Activated B cell treated with CpG ODN at 0.5 μM for 24 hours (primary cell): ENCODE results near the gene HS6ST2. TPM values are rescaled to one million over a fixed set of nuclear protein-coding genes. Genes with fewer than 3 reads are reported as not detected.

Experiments used
- ATAC-seq: fragments of 200-7000 bp; cut with Tn5 transposase; one replicate; pipeline ENCODE4 v1.10.0; 2021; ENCODE audit warnings: low read depth, mild to moderate bottlenecking, moderate library complexity
- CTCF ChIA-PET: fragments of 350-600 bp; sonication (Branson Sonifier 250); formaldehyde crosslinking; loops from one replicate; lab custom pipeline; 2021; ENCODE audit warnings: antibody characterized with exemption; lab: Charles Lee
- POLR2A ChIA-PET: fragments of 350-600 bp; sonication (Branson Sonifier 250); formaldehyde crosslinking; loops from one replicate; lab custom pipeline; 2021; ENCODE audit warnings: antibody characterized with exemption; lab: Charles Lee
- DNase-seq: peaks from one replicate; pipeline ENCODE4 v3.0.0; 2022
- H3K27ac Mint-ChIP-seq: one replicate; pipeline ENCODE4 v1.8.0; 2020; ENCODE audit warnings: mixed read lengths
- H3K27me3 Mint-ChIP-seq: one replicate; pipeline ENCODE4 v1.8.0; 2021; ENCODE audit warnings: mixed read lengths
- H3K36me3 Mint-ChIP-seq: one replicate; pipeline ENCODE4 v1.8.0; 2021; ENCODE audit warnings: low read depth, mixed read lengths
- H3K4me1 Mint-ChIP-seq: one replicate; pipeline ENCODE4 v1.8.0; 2021; ENCODE audit warnings: mixed read lengths
- H3K4me3 Mint-ChIP-seq: one replicate; pipeline ENCODE4 v1.8.0; 2020; ENCODE audit warnings: mild to moderate bottlenecking, mixed read lengths
- H3K9me3 Mint-ChIP-seq: one replicate; pipeline ENCODE4 v1.8.0; 2020; ENCODE audit warnings: mixed read lengths
- CTCF ChIP-seq: fragments of 200-600 bp; IDR thresholded peaks from one replicate; pipeline ENCODE4 v1.8.0; 2022; ENCODE audit warnings: antibody characterized with exemption, mild to moderate bottlenecking
- intact Hi-C: fragments of 100-400 bp; cut with micrococcal nuclease; formaldehyde crosslinking; loops from one replicate; pipeline ENCODE4 v1.15.1; 2024
- total RNA-seq: library from RNA; stranded (reverse); gene quantifications from 2 replicates; pipeline ENCODE4 v1.2.3, GENCODE V29; 2022

Gene HS6ST2
- total RNA-seq, 1 donor from 2014 or later, result not detected

- no peaks in the 10 kb centered on the region for H3K27me3 Mint-ChIP-seq
- no peak for DNase-seq
- no peak overlapping the region for H3K4me3 Mint-ChIP-seq
- no peak for TF ChIP-seq CTCF
- ATAC-seq, result no peak
- no peaks in the 10 kb centered on the region for H3K9me3 Mint-ChIP-seq
- no peak overlapping the region for H3K27ac Mint-ChIP-seq
- no peaks in the 10 kb centered on the region for H3K36me3 Mint-ChIP-seq
- POLR2A ChIA-PET, result no interaction called here
- intact Hi-C loops, result no loop called here
- H3K4me1 Mint-ChIP-seq, result no peaks in the 10 kb centered on the region
- CTCF ChIA-PET, result no interaction called here
Measured at GRCh38 chrX:132795181-132795580, 163.2 kb downstream of the HS6ST2 start.

- Mint-ChIP-seq H3K4me1 (no peaks in the 10 kb centered on the region), H3K9me3 (no peaks in the 10 kb centered on the region), H3K36me3 (no peaks in the 10 kb centered on the region), H3K27ac (no peak overlapping the region), H3K4me3 (no peak overlapping the region), H3K27me3 (no peaks in the 10 kb centered on the region)
- no peak for TF ChIP-seq CTCF
- POLR2A ChIA-PET, result no interaction called here
- ATAC-seq (no peak), DNase-seq (no peak)
- intact Hi-C loops, result no loop called here
- CTCF ChIA-PET, result no interaction called here
Measured at GRCh38 chrX:132791714-132792113, 166.7 kb downstream of the HS6ST2 start.

GRCh38 chrX:132790329-132790728 is 168.1 kb downstream of the HS6ST2 start:
- TF ChIP-seq CTCF, result no peak
- Mint-ChIP-seq H3K36me3 (no peaks in the 10 kb centered on the region), H3K4me3 (no peak overlapping the region), H3K27ac (no peak overlapping the region), H3K9me3 (no peaks in the 10 kb centered on the region), H3K4me1 (no peaks in the 10 kb centered on the region), H3K27me3 (no peaks in the 10 kb centered on the region)
- ATAC-seq (no peak), DNase-seq (no peak)
- ChIA-PET CTCF (no interaction called here), POLR2A (no interaction called here)
- intact Hi-C loops, result no loop called here

GRCh38 chrX:132786217-132786616 is 172.2 kb downstream of the HS6ST2 start:
- CTCF ChIA-PET, result no interaction called here
- POLR2A ChIA-PET, result no interaction called here
- TF ChIP-seq CTCF, result no peak

GRCh38 chrX:132778917-132779316 is 179.5 kb downstream of the HS6ST2 start:
- CTCF ChIA-PET, result no interaction called here
- Mint-ChIP-seq H3K27ac (no peak overlapping the region), H3K36me3 (no peaks in the 10 kb centered on the region), H3K4me1 (peaks cover 4% of the 10 kb centered on the region), H3K4me3 (no peak overlapping the region), H3K27me3 (peaks cover 4% of the 10 kb centered on the region), H3K9me3 (no peaks in the 10 kb centered on the region)
- DNase-seq (no peak), ATAC-seq (no peak)
- intact Hi-C loops, result no loop called here
- no peak for TF ChIP-seq CTCF
- POLR2A ChIA-PET, result no interaction called here

More at GRCh38 chrX:132786217-132786616, 172.2 kb downstream of the HS6ST2 start:
- Mint-ChIP-seq H3K4me3 (no peak overlapping the region), H3K27ac (no peak overlapping the region), H3K36me3 (no peaks in the 10 kb centered on the region), H3K4me1 (no peaks in the 10 kb centered on the region), H3K9me3 (no peaks in the 10 kb centered on the region), H3K27me3 (no peaks in the 10 kb centered on the region)
- no peak for ATAC-seq
- intact Hi-C loops, result no loop called here
- no peak for DNase-seq
